ENCODE results near the gene SMOC1.

Gene SMOC1

DNA sequence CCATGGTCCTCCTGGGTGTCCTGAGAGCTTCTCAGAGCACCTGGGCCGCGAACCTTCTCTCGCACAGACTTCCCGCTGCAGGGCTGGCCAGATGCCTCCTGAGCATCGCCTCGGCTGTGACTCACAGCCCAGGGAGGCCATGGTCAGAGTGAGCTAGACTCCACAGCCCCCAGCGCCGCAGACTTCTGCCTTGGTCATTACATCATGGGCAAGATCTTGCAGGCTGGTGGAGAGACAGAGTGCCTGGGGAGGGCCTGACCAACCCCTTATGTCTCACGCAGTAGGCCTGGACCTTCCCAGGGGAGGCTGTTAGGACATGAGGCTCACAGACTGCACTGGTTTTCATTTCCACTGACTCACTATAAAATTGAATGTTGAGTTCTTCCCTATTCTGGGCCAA is 41.8 kb downstream of the SMOC1 start:
- Histone ChIP-seq H3K4ac (ENCODE audit: low read length) (no peak overlapping the region), H2AK5ac (ENCODE audit: low read depth, low read length) (no peak overlapping the region), H2BK120ac (ENCODE audit: low read depth, low read length) (no peak overlapping the region), H3K27ac (replicated peaks; ENCODE audit: low read length) (no peak overlapping the region), H3K4me1 (ENCODE audit: control insufficient read depth in 2 of 2, insufficient read depth in 1 of 2, low read depth in 1 of 2, low read length in 2 of 2) (peaks cover 0 to 14% of the 10 kb centered on the region in 2 donors), H4K91ac (ENCODE audit: low read depth, low read length, poor library complexity) (no peak overlapping the region), H3K9ac (ENCODE audit: low read depth, low read length, poor library complexity) (no peak overlapping the region), H3K4me2 (ENCODE audit: insufficient read depth, low read length, poor library complexity, severe bottlenecking) (no peak overlapping the region), H2BK15ac (ENCODE audit: low read length) (no peak overlapping the region), H2AFZ (ENCODE audit: low read length) (no peak overlapping the region), H3K36me3 (replicated peaks in 1 of 2; ENCODE audit: control insufficient read depth in 2 of 2, insufficient read depth in 2 of 2, low read length in 2 of 2) (peaks cover 14 to 56% of the 10 kb centered on the region in 2 donors), H3K4me3 (ENCODE audit: low read length in 2 of 2) (no peak overlapping the region), H3K27me3 (ENCODE audit: control insufficient read depth in 3 of 3, insufficient read depth in 3 of 3, low read depth in 1 of 3, low read length in 3 of 3) (no peaks in the 10 kb centered on the region), H3K79me1 (ENCODE audit: low read depth, low read length) (peaks cover 12% of the 10 kb centered on the region), H2BK12ac (ENCODE audit: low read length) (no peak overlapping the region), H4K8ac (ENCODE audit: low read depth, low read length) (no peak overlapping the region), H2BK5ac (ENCODE audit: low read length) (peak overlapping the region; percentile 46), H3K18ac (ENCODE audit: low read length) (peak overlapping the region; percentile 29), H3K23ac (ENCODE audit: low read depth, low read length, poor library complexity) (no peak overlapping the region), H3K9me3 (replicated peaks in 1 of 2; ENCODE audit: control insufficient read depth in 2 of 2, insufficient read depth in 1 of 2, low read depth in 1 of 2, low read length in 2 of 2) (no peaks in the 10 kb centered on the region), H3K14ac (ENCODE audit: low read length) (no peak overlapping the region)
- no CpG with 5 or more reads among the region's 9 CpGs for WGBS, 2 donors (ENCODE audit: extremely low coverage in 2 of 2, insufficient read length in 2 of 2, insufficient replicate concordance in 1 of 2)
- DNase-seq (ENCODE audit: low spot score), result no peak

DNA sequence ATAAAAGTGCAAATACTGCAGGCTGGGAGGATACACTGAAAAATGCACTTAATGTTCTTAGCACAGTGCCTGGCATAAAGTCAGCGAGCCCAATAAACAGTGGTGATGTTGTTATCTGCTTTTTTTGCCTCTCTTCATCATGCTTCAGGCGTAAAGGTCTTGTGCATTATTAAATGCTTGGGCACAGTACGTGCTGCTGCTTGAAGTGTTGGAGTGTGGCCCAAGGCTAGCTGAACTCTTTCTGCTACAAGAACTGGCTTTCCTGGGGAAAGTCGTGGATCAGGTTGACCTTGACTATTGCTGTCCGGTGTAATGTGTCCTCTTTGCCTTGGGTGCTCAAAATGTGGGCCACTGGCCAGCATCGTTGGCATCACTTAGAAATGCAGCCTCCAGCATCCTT is 43.0 kb downstream of the SMOC1 start:
- H3K4me1 ChIP-seq (ENCODE audit: control insufficient read depth in 2 of 2, insufficient read depth in 1 of 2, low read depth in 1 of 2, low read length in 2 of 2), result peaks cover 0 to 14% of the 10 kb centered on the region in 2 donors
- no peak overlapping the region for H2AK5ac ChIP-seq (ENCODE audit: low read depth, low read length)
- no CpG with 5 or more reads among the region's 6 CpGs for WGBS, 2 donors (ENCODE audit: extremely low coverage in 2 of 2, insufficient read length in 2 of 2, insufficient replicate concordance in 1 of 2)
- no peak overlapping the region for H2BK15ac ChIP-seq (ENCODE audit: low read length)
- peaks cover 12% of the 10 kb centered on the region for H3K79me1 ChIP-seq (ENCODE audit: low read depth, low read length)
- no peak overlapping the region for H3K23ac ChIP-seq (ENCODE audit: low read depth, low read length, poor library complexity)
- peaks cover 13 to 52% of the 10 kb centered on the region in 2 donors for H3K36me3 ChIP-seq (replicated peaks in 1 of 2; ENCODE audit: control insufficient read depth in 2 of 2, insufficient read depth in 2 of 2, low read length in 2 of 2)
- no peak overlapping the region for H3K14ac ChIP-seq (ENCODE audit: low read length)
- H2BK120ac ChIP-seq (ENCODE audit: low read depth, low read length), result no peak overlapping the region
- no peak overlapping the region for H2BK5ac ChIP-seq (ENCODE audit: low read length)
- H4K91ac ChIP-seq (ENCODE audit: low read depth, low read length, poor library complexity), result no peak overlapping the region
- no peak overlapping the region for H3K18ac ChIP-seq (ENCODE audit: low read length)
- no peak overlapping the region for H3K4me2 ChIP-seq (ENCODE audit: insufficient read depth, low read length, poor library complexity, severe bottlenecking)
- DNase-seq (ENCODE audit: low spot score), result no peak
- no peak overlapping the region for H2AFZ ChIP-seq (ENCODE audit: low read length)
- H3K9ac ChIP-seq (ENCODE audit: low read depth, low read length, poor library complexity), result no peak overlapping the region
- no peak overlapping the region for H3K4ac ChIP-seq (ENCODE audit: low read length)
- H2BK12ac ChIP-seq (ENCODE audit: low read length), result no peak overlapping the region
- H3K9me3 ChIP-seq (replicated peaks in 1 of 2; ENCODE audit: control insufficient read depth in 2 of 2, insufficient read depth in 1 of 2, low read depth in 1 of 2, low read length in 2 of 2), result no peaks in the 10 kb centered on the region
- H3K4me3 ChIP-seq (ENCODE audit: low read length in 2 of 2), result no peak overlapping the region
- H3K27ac ChIP-seq (replicated peaks; ENCODE audit: low read length), result no peak overlapping the region
- H4K8ac ChIP-seq (ENCODE audit: low read depth, low read length), result no peak overlapping the region
- H3K27me3 ChIP-seq (ENCODE audit: control insufficient read depth in 3 of 3, insufficient read depth in 3 of 3, low read depth in 1 of 3, low read length in 3 of 3), result no peaks in the 10 kb centered on the region

DNA sequence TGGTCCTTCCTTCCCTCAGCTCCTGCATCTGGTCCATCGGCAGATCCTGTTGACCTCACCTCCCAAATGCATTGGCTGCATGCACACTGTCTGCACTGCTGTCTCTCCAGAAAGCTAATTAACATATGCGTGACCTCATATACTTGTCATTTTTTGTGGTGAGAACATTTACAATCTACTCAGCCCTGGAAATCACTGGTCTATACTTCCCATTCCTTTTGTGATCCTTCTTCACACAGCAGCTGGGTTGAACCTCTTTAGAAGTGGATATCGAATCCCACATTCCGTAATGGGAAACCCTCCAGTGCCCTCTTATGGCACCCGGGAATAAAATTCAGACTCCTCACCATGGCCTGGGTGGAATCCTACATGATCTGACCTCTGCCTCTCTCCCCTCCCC is 45.0 kb downstream of the SMOC1 start:
- no peak overlapping the region for H3K18ac ChIP-seq (ENCODE audit: low read length)
- no peaks in the 10 kb centered on the region for H3K27me3 ChIP-seq (ENCODE audit: control insufficient read depth in 3 of 3, insufficient read depth in 3 of 3, low read depth in 1 of 3, low read length in 3 of 3)
- H3K4ac ChIP-seq (ENCODE audit: low read length), result no peak overlapping the region
- no peak overlapping the region for H2BK12ac ChIP-seq (ENCODE audit: low read length)
- H3K4me2 ChIP-seq (ENCODE audit: insufficient read depth, low read length, poor library complexity, severe bottlenecking), result no peak overlapping the region
- H3K79me1 ChIP-seq (ENCODE audit: low read depth, low read length), result peaks cover 12% of the 10 kb centered on the region
- H4K91ac ChIP-seq (ENCODE audit: low read depth, low read length, poor library complexity), result no peak overlapping the region
- H2BK120ac ChIP-seq (ENCODE audit: low read depth, low read length), result no peak overlapping the region
- DNase-seq (ENCODE audit: low spot score), result no peak
- no peak overlapping the region for H3K9ac ChIP-seq (ENCODE audit: low read depth, low read length, poor library complexity)
- H3K14ac ChIP-seq (ENCODE audit: low read length), result no peak overlapping the region
- H3K9me3 ChIP-seq (replicated peaks in 1 of 2; ENCODE audit: control insufficient read depth in 2 of 2, insufficient read depth in 1 of 2, low read depth in 1 of 2, low read length in 2 of 2), result no peaks in the 10 kb centered on the region
- peaks cover 0 to 23% of the 10 kb centered on the region in 2 donors for H3K4me1 ChIP-seq (ENCODE audit: control insufficient read depth in 2 of 2, insufficient read depth in 1 of 2, low read depth in 1 of 2, low read length in 2 of 2)
- no peak overlapping the region for H4K8ac ChIP-seq (ENCODE audit: low read depth, low read length)
- no peak overlapping the region for H2AK5ac ChIP-seq (ENCODE audit: low read depth, low read length)
- H3K27ac ChIP-seq (replicated peaks; ENCODE audit: low read length), result no peak overlapping the region
- no CpG with 5 or more reads among the region's 5 CpGs for WGBS, 2 donors (ENCODE audit: extremely low coverage in 2 of 2, insufficient read length in 2 of 2, insufficient replicate concordance in 1 of 2)
- no peak overlapping the region for H2BK5ac ChIP-seq (ENCODE audit: low read length)
- H3K4me3 ChIP-seq (ENCODE audit: low read length in 2 of 2), result no peak overlapping the region
- H3K36me3 ChIP-seq (replicated peaks in 1 of 2; ENCODE audit: control insufficient read depth in 2 of 2, insufficient read depth in 2 of 2, low read length in 2 of 2), result peaks cover 13 to 54% of the 10 kb centered on the region in 2 donors
- H2BK15ac ChIP-seq (ENCODE audit: low read length), result no peak overlapping the region
- H3K23ac ChIP-seq (ENCODE audit: low read depth, low read length, poor library complexity), result no peak overlapping the region
- H2AFZ ChIP-seq (ENCODE audit: low read length), result no peak overlapping the region

DNA sequence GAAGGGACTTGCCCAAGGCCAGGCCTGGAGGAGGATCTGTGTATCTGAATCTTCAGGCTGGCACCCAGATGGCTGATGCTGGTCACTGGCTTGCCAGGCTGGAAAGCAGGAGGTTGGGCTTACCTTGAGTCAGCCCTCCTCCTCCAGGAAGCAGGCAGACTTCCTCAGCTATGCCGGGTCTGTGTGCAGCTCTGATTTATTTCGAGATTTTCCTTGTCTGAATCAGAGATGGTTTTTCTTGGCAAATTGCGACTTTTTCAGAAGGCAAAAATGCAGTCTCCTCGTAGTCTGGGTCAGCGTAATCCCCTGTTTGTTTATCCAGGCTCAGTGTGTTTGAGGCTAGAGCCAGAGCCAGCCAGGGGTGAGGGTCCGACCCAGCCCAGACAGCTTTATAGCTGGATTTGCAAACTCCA is 48.9 kb downstream of the SMOC1 start:
- Histone ChIP-seq H3K27me3 (ENCODE audit: control insufficient read depth in 3 of 3, insufficient read depth in 3 of 3, low read depth in 1 of 3, low read length in 3 of 3) (no peaks in the 10 kb centered on the region), H2BK15ac (ENCODE audit: low read length) (no peak overlapping the region)

More for the DNA sequence above, 48.9 kb downstream of the SMOC1 start:
- Histone ChIP-seq H3K18ac (ENCODE audit: low read length) (peak overlapping the region; percentile 65), H3K9ac (ENCODE audit: low read depth, low read length, poor library complexity) (no peak overlapping the region), H3K79me1 (ENCODE audit: low read depth, low read length) (peaks cover 8% of the 10 kb centered on the region), H3K4me3 (ENCODE audit: low read length in 2 of 2) (no peak overlapping the region), H4K91ac (ENCODE audit: low read depth, low read length, poor library complexity) (no peak overlapping the region), H3K4ac (ENCODE audit: low read length) (no peak overlapping the region), H2BK12ac (ENCODE audit: low read length) (no peak overlapping the region), H3K23ac (ENCODE audit: low read depth, low read length, poor library complexity) (no peak overlapping the region), H3K9me3 (replicated peaks in 1 of 2; ENCODE audit: control insufficient read depth in 2 of 2, insufficient read depth in 1 of 2, low read depth in 1 of 2, low read length in 2 of 2) (no peaks in the 10 kb centered on the region), H3K36me3 (replicated peaks in 1 of 2; ENCODE audit: control insufficient read depth in 2 of 2, insufficient read depth in 2 of 2, low read length in 2 of 2) (peaks cover 7 to 51% of the 10 kb centered on the region in 2 donors), H3K4me1 (ENCODE audit: control insufficient read depth in 2 of 2, insufficient read depth in 1 of 2, low read depth in 1 of 2, low read length in 2 of 2) (peaks cover 12 to 47% of the 10 kb centered on the region in 2 donors), H2BK120ac (ENCODE audit: low read depth, low read length) (no peak overlapping the region), H3K27ac (replicated peaks; ENCODE audit: low read length) (peak overlapping the region; percentile 51), H3K14ac (ENCODE audit: low read length) (no peak overlapping the region), H2AK5ac (ENCODE audit: low read depth, low read length) (no peak overlapping the region), H2BK5ac (ENCODE audit: low read length) (no peak overlapping the region), H4K8ac (ENCODE audit: low read depth, low read length) (no peak overlapping the region), H3K4me2 (ENCODE audit: insufficient read depth, low read length, poor library complexity, severe bottlenecking) (no peak overlapping the region), H2AFZ (ENCODE audit: low read length) (no peak overlapping the region)
- WGBS, 2 donors (ENCODE audit: extremely low coverage in 2 of 2, insufficient read length in 2 of 2, insufficient replicate concordance in 1 of 2), result no CpG with 5 or more reads among the region's 6 CpGs
- no peak for DNase-seq (ENCODE audit: low spot score)

Data from neuronal stem cell (in vitro differentiated cells).